Embryonic facial prominence (tissue), 1 donor: Measurements from ENCODE around the gene LMF1.
A peak's percentile ranks its signal among the peaks of the same experiment; 100 is the strongest.

ENCODE experiments used
- DNase-seq: peaks from one replicate; pipeline ENCODE4 v3.0.0-alpha.2; 2016; ENCODE audit errors: extremely low spot score

LMF1 gene

GRCh38 chr16:1002399-1003166 lies 31.8 kb upstream of the LMF1 start:
- no peak for DNase-seq

- DNase-seq, result no peak
Observed at GRCh38 chr16:1001096-1001495, 30.3 kb upstream of the LMF1 start.

- no peak for DNase-seq
Observed at GRCh38 chr16:1000608-1001007, 29.8 kb upstream of the LMF1 start.

- DNase-seq, result no peak
Observed at GRCh38 chr16:999677-1000076, 28.9 kb upstream of the LMF1 start.

- DNase-seq, result no peak
Observed at GRCh38 chr16:998615-999014, 27.8 kb upstream of the LMF1 start.

- no peak for DNase-seq
Observed at GRCh38 chr16:998211-998610, 27.4 kb upstream of the LMF1 start.

GRCh38 chr16:997440-998051 lies 26.8 kb upstream of the LMF1 start:
- peak; percentile 34 for DNase-seq

GRCh38 chr16:996681-997080 lies 25.9 kb upstream of the LMF1 start:
- no peak for DNase-seq

- no peak for DNase-seq
Observed at GRCh38 chr16:995783-996182, 25.0 kb upstream of the LMF1 start.

- no peak for DNase-seq
Observed at GRCh38 chr16:995087-995486, 24.3 kb upstream of the LMF1 start.

- DNase-seq, result no peak
Observed at GRCh38 chr16:993731-994130, 22.9 kb upstream of the LMF1 start.

- DNase-seq, result no peak
Observed at GRCh38 chr16:991773-992172, 21.0 kb upstream of the LMF1 start.

GRCh38 chr16:991345-991744 lies 20.6 kb upstream of the LMF1 start:
- DNase-seq, result no peak

GRCh38 chr16:990516-991291 lies 19.9 kb upstream of the LMF1 start:
- no peak for DNase-seq

GRCh38 chr16:989354-989814 lies 18.6 kb upstream of the LMF1 start:
- DNase-seq, result no peak

- no peak for DNase-seq
Observed at GRCh38 chr16:988471-989353, 17.9 kb upstream of the LMF1 start.

GRCh38 chr16:987906-988305 lies 17.1 kb upstream of the LMF1 start:
- no peak for DNase-seq

GRCh38 chr16:986925-987582 lies 16.3 kb upstream of the LMF1 start:
- DNase-seq, result no peak

- no peak for DNase-seq
Observed at GRCh38 chr16:986411-986810, 15.6 kb upstream of the LMF1 start.

- no peak for DNase-seq
Observed at GRCh38 chr16:985646-986400, 15.0 kb upstream of the LMF1 start.
